ENCODE measurements around the gene ABHD16A. TPM values are rescaled to one million over a fixed set of nuclear protein-coding genes. Genes with fewer than 3 reads are reported as not detected.

The ABHD16A gene
- total RNA-seq, 1 donor from 2014 or later = 46.3 TPM

DNA sequence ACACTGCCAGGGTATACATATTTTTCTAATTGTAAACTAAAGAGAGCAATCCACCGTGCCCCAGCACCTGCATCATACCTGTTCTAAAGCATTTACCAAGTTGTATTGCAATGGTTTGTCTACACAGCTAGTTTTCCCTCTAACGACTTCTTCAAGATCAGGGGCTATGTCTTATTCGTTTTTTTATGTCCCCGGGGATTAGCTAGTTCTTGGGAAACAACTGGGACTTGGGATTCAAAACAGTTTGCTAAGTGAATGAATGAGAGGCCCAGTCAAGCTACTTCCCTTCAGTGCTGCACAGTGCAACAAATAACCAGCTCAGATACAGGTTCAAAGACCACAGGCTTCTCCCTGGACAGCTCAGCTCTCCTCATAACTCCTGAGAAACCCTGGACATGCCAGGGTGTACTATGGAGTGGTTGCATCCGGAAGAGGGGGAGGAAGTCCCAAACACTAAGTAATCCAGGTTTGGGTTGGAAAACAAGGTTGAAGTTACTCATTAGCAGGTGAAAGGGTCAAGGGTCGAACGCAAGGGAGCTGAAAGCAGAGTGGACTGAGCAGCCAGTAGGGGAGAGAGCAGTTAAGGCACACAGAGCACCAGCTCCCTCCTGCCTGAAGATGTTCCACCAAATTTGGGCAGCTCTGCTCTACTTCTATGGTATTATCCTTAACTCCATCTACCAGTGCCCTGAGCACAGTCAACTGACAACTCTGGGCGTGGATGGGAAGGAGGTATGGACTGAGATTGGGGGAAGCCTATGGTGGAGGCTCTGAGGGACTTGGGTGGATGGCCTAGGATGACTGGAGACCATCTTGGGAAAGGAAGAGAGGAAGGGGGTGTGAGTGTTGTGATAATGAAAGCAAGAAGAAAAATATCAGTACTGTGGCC lies 47.5 kb downstream of the ABHD16A start, which contains the start of gene APOM:
Gene APOM (plus strand): TSS at position 546 of the 889 bp plus-strand sequence. CDS start 73 bp downstream, at position 619.

Other genes with a start within 250 kb of the ABHD16A start
- gene MICB, start 205.2 kb downstream of the ABHD16A start, total RNA-seq = 7.5 and 28.2 TPM in 2 replicates
- gene MCCD1, start 174.4 kb downstream of the ABHD16A start, total RNA-seq = not detected in 2 replicates
- gene DDX39B, start 161.3 kb downstream of the ABHD16A start, total RNA-seq = 416 and 449 TPM in 2 replicates
- gene ATP6V1G2, start 156.7 kb downstream of the ABHD16A start, total RNA-seq = 0.63 and 0.98 TPM in 2 replicates
- gene NFKBIL1, start 155.7 kb downstream of the ABHD16A start, total RNA-seq = 15.2 and 45.0 TPM in 2 replicates
- gene LTA, start 131.0 kb downstream of the ABHD16A start, total RNA-seq = not detected in 2 replicates
- gene TNF, start 127.8 kb downstream of the ABHD16A start, total RNA-seq = 1.3 and 5.7 TPM in 2 replicates
- gene LTB, start 120.9 kb downstream of the ABHD16A start, total RNA-seq = 1.3 and 2.0 TPM in 2 replicates
- not detected in 2 replicates for gene LST1, start 117.0 kb downstream of the ABHD16A start, total RNA-seq
- not detected in 2 replicates for gene NCR3, start 110.3 kb downstream of the ABHD16A start, total RNA-seq
- not detected in 2 replicates for gene AIF1, start 88.1 kb downstream of the ABHD16A start, total RNA-seq
- gene PRRC2A, start 82.6 kb downstream of the ABHD16A start, total RNA-seq = 145 and 181 TPM in 2 replicates
- gene BAG6, start 50.7 kb downstream of the ABHD16A start, total RNA-seq = 343 and 397 TPM in 2 replicates
- gene APOM, start 47.4 kb downstream of the ABHD16A start, total RNA-seq = 2.8 and 5.2 TPM in 2 replicates
- 13.0 and 16.7 TPM in 2 replicates for gene C6orf47, start 42.5 kb downstream of the ABHD16A start, total RNA-seq
- 10.1 and 12.8 TPM in 2 replicates for gene GPANK1, start 38.3 kb downstream of the ABHD16A start, total RNA-seq
- gene CSNK2B, start 37.2 kb downstream of the ABHD16A start, total RNA-seq = 302 and 333 TPM in 2 replicates
- gene LY6G5B, start 33.3 kb downstream of the ABHD16A start, total RNA-seq = 1.3 and 2.3 TPM in 2 replicates
- 0.65 TPM in 1 of 2 replicates, not detected in the other for gene LY6G5C, start 22.3 kb downstream of the ABHD16A start, total RNA-seq
- not detected in 2 replicates for gene LY6G6F, start 3.5 kb upstream of the ABHD16A start, total RNA-seq
- not detected in 2 replicates for gene LY6G6D, start 12.0 kb upstream of the ABHD16A start, total RNA-seq
- not detected in 2 replicates for gene LY6G6C, start 18.4 kb upstream of the ABHD16A start, total RNA-seq
- gene MPIG6B, start 20.0 kb upstream of the ABHD16A start, total RNA-seq = not detected in 2 replicates
- gene DDAH2, start 26.0 kb upstream of the ABHD16A start, total RNA-seq = 38.1 and 92.2 TPM in 2 replicates
- 577 and 1,120 TPM in 2 replicates for gene CLIC1, start 33.2 kb upstream of the ABHD16A start, total RNA-seq
- 9.3 and 17.6 TPM in 2 replicates for gene MSH5, start 36.7 kb upstream of the ABHD16A start, total RNA-seq
- gene SAPCD1, start 59.3 kb upstream of the ABHD16A start, total RNA-seq = 1.0 and 5.7 TPM in 2 replicates
- gene VWA7, start 74.0 kb upstream of the ABHD16A start, total RNA-seq = 0.81 and 9.8 TPM in 2 replicates
- 85.2 and 165 TPM in 2 replicates for gene VARS1, start 92.4 kb upstream of the ABHD16A start, total RNA-seq
- 71.0 and 128 TPM in 2 replicates for gene LSM2, start 103.6 kb upstream of the ABHD16A start, total RNA-seq
- gene HSPA1L, start 112.0 kb upstream of the ABHD16A start, total RNA-seq = 0.16 and 0.76 TPM in 2 replicates
- gene HSPA1A, start 112.2 kb upstream of the ABHD16A start, total RNA-seq = 55.9 and 60.6 TPM in 2 replicates
- 78.6 and 83.3 TPM in 2 replicates for gene HSPA1B, start 124.4 kb upstream of the ABHD16A start, total RNA-seq
- 62.1 and 191 TPM in 2 replicates for gene NEU1, start 159.5 kb upstream of the ABHD16A start, total RNA-seq
- 1.9 TPM in 1 of 2 replicates, not detected in the other for gene SLC44A4, start 175.7 kb upstream of the ABHD16A start, total RNA-seq
- 50.0 and 68.5 TPM in 2 replicates for gene EHMT2, start 194.4 kb upstream of the ABHD16A start, total RNA-seq
- 2.4 and 6.2 TPM in 2 replicates for gene ZBTB12, start 198.8 kb upstream of the ABHD16A start, total RNA-seq
- 0.49 and 2.5 TPM in 2 replicates for gene C2, start 224.4 kb upstream of the ABHD16A start, total RNA-seq
- gene CFB, start 242.8 kb upstream of the ABHD16A start, total RNA-seq = 0.33 and 3.7 TPM in 2 replicates